Measurements from ENCODE around the gene ANKRD13D.

DNA sequence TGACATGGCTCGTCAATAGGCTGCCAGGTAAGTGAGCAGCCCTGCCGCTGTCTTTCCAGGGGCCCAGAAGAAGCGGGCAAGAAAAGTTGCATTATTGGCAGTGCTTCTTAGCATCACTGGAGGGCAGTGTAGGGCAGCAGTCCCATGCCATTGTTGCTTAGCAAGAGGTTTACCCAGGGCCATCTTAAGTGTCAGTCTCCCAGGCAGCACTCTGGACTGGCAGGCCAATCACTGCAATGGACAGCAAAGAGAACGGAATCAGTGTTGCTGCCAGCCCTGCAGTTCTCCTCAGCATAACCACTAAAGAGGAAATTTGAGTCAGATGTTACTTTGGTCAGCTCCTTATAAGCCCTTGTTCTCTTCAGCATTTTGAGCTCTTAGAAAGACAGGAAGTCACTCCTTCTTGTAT lies 36.3 kb upstream of the ANKRD13D start:
- TF ChIP-seq POLR2AphosphoS5 (IDR thresholded peaks at IDR 0.05; ENCODE audit: low read depth, low read length) (no peak), POLR2A (IDR thresholded peaks at IDR 0.05; ENCODE audit: low read depth, low read length) (no peak; the same call in 1 of the 2 replicates), TAF1 (IDR thresholded peaks at IDR 0.05; ENCODE audit: low read depth, low read length) (no peak), SPI1 (IDR thresholded peaks at IDR 0.05; ENCODE audit: low read depth, low read length) (no peak), POU2F2 (IDR thresholded peaks at IDR 0.05; ENCODE audit: low read depth, low read length) (no peak), PAX5 (IDR thresholded peaks at IDR 0.05; ENCODE audit: insufficient read depth, low read length, severe bottlenecking) (no peak)

Measured in GM12891 (cell line).